Transverse colon (tissue), 4 donors: Measurements from ENCODE around the gene NCKAP5. TPM values are rescaled to one million over a fixed set of nuclear protein-coding genes. Genes with fewer than 3 reads are reported as not detected.

Source experiments
- DNase-seq: peaks from one replicate; pipeline ENCODE4 v3.0.0-alpha.2; 2019
- H3K27ac ChIP-seq, 4 donors: fragments of 200-600 bp; sonication (generic); 2 replicates each; pipeline ENCODE4 v1.5.1; 2016 to 2018; ENCODE audit warnings: inconsistent platforms in 4 of 4
- H3K27me3 ChIP-seq: fragments of 200-600 bp; sonication (generic); 2 replicates; pipeline ENCODE4 v1.5.1; 2017; ENCODE audit warnings: inconsistent platforms
- H3K36me3 ChIP-seq, 4 donors: fragments of 200-600 bp; sonication (generic); 2 replicates each; pipeline ENCODE4 v1.5.1; 2017 to 2019; ENCODE audit warnings: inconsistent platforms in 4 of 4
- H3K4me1 ChIP-seq, 4 donors: fragments of 200-600 bp; sonication (generic); 2 replicates each; pipeline ENCODE4 v1.5.1; 2017 to 2020; ENCODE audit warnings: inconsistent platforms in 4 of 4
- H3K4me3 ChIP-seq, 4 donors: fragments of 200-600 bp; sonication (generic); 1 replicate in 1 of 4; 2 replicates in 3 of 4; pipeline versions ENCODE4 v1.5.1 to v1.6.1; 2017 to 2019; ENCODE audit warnings: inconsistent platforms in 4 of 4
- H3K9me3 ChIP-seq, 2 donors: fragments of 200-600 bp; sonication (generic); 2 replicates each; pipeline ENCODE4 v1.5.1; 2017 to 2019; ENCODE audit warnings: inconsistent platforms in 2 of 2
- EP300 ChIP-seq: sonication (generic); formaldehyde crosslinking; IDR thresholded peaks from one replicate; pipeline ENCODE4 v1.6.1; 2017; ENCODE audit warnings: antibody characterized with exemption, low read depth
- POLR2A ChIP-seq: fragments of 450-650 bp; IDR thresholded peaks from one replicate; pipeline ENCODE4 v1.6.1; 2016; ENCODE audit warnings: antibody characterized with exemption, mild to moderate bottlenecking, moderate library complexity
- POLR2AphosphoS5 ChIP-seq, 3 donors: sonication (generic); formaldehyde crosslinking; IDR thresholded peaks; one replicate each; pipeline ENCODE4 v1.6.1; 2016; ENCODE audit warnings: antibody characterized with exemption in 3 of 3
- WGBS, 2 donors: methylation state at CpG; one replicate each; pipeline ENCODE4 v1.1.5; 2018; ENCODE audit warnings: low coverage in 1 of 2; 5-methylcytosine and 5-hydroxymethylcytosine counted together
- in situ Hi-C, 4 donors: fragments of 200-750 bp; cut with MboI; loops; one replicate each; pipeline versions ENCODE4 v1.15.0 to v1.15.1; 2017; ENCODE audit warnings: low sequenced_read_pairs in 3 of 4, low pct_ligation_motif_present in 1 of 4, low pct_unique_long_range_greater_than_20kb in 1 of 4
- intact Hi-C: fragments of 100-400 bp; cut with DNase I; formaldehyde crosslinking; loops from one replicate; pipeline ENCODE4 v1.15.1; 2023; ENCODE audit warnings: low total_unique reads
- total RNA-seq, 4 donors: library from RNA; depleted of rRNA; stranded (reverse); fragments of >200 nt; gene quantifications; one replicate each; pipeline ENCODE4 v1.1.0, GENCODE V29; 2016
- TF ChIP-seq, protein P1 (sequence below), 5 experiments: fragments of 200-600 bp in 3 of 5; fragments of 450-650 bp in 2 of 5; sonication (generic) in 3 of 5; IDR thresholded peaks; 1 replicate in 2 of 5; 2 replicates in 3 of 5; pipeline ENCODE4 v1.5.1; 2016 to 2017; ENCODE audit warnings: antibody characterized with exemption in 5 of 5, inconsistent platforms in 3 of 5, mild to moderate bottlenecking in 2 of 5, moderate library complexity in 1 of 5

Gene NCKAP5
- total RNA-seq, 4 donors from 2014 or later: 1.1 to 10.9 (median 5.0) TPM

DNA sequence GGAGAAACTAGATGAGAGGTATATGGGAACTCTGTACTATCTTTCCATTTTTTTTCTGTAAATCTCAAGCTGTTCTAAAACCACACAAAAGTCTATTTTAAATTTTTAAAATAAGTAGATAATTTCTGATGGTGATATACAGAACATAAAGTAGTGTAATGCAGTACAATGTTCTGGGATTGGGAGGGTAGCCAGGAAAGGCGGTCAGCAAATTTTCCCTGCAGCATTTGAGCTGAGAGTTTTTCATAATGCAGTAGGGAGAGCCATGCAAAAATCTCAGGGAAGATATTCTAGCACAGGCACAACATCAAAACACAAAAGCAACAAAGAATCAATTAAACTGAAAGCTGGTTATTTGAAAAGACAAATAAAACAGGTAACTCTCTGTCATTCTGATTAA is 141.5 kb downstream of the NCKAP5 start:
- DNase-seq: no peak
- TF ChIP-seq EP300: no peak
- TF ChIP-seq POLR2A: no peak
- no peak for TF ChIP-seq POLR2AphosphoS5 (IDR thresholded peaks at IDR 0.05)
- TF ChIP-seq, protein P1, sequence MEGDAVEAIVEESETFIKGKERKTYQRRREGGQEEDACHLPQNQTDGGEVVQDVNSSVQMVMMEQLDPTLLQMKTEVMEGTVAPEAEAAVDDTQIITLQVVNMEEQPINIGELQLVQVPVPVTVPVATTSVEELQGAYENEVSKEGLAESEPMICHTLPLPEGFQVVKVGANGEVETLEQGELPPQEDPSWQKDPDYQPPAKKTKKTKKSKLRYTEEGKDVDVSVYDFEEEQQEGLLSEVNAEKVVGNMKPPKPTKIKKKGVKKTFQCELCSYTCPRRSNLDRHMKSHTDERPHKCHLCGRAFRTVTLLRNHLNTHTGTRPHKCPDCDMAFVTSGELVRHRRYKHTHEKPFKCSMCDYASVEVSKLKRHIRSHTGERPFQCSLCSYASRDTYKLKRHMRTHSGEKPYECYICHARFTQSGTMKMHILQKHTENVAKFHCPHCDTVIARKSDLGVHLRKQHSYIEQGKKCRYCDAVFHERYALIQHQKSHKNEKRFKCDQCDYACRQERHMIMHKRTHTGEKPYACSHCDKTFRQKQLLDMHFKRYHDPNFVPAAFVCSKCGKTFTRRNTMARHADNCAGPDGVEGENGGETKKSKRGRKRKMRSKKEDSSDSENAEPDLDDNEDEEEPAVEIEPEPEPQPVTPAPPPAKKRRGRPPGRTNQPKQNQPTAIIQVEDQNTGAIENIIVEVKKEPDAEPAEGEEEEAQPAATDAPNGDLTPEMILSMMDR (IDR thresholded peaks at IDR 0.05): no peak
- Histone ChIP-seq H3K4me3 (no peak overlapping the region), H3K27me3 (no peaks in the 10 kb centered on the region), H3K27ac (no peak overlapping the region), H3K9me3 (no peaks in the 10 kb centered on the region), H3K4me1 (peaks cover 0 to 8% (median 0%) of the 10 kb centered on the region in 4 donors), H3K36me3 (no peaks in the 10 kb centered on the region)
- intact Hi-C loops: no loop called here
- 82 to 94% methylated on average over 1 of the region's 1 CpG for WGBS, 2 donors
- in situ Hi-C loops: no loop called here

DNA sequence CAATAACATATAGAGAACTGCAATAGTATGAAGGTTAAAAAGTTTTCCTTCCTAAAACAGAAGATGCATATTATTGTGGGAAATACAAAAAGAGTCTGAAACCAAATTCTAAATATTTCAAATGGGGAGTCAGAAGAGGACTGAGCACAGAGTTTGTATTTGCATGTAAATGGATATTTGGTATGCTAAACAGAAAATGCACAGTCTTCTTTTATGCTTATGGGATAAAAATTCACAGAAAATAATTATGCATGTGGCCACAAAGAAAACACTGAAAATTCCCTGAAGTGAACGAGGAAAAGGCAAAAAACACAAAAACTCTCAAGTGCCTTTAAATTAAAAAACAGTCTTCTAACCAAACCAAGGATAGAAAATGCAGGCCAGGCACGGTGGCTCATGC is 142.7 kb downstream of the NCKAP5 start:
- intact Hi-C loops (no loop called here), in situ Hi-C loops (no loop called here)
- Histone ChIP-seq H3K9me3 (no peaks in the 10 kb centered on the region), H3K27ac (no peak overlapping the region), H3K4me1 (peaks cover 0 to 17% (median 2%) of the 10 kb centered on the region in 4 donors), H3K4me3 (no peak overlapping the region), H3K36me3 (no peaks in the 10 kb centered on the region), H3K27me3 (no peaks in the 10 kb centered on the region)
- TF ChIP-seq EP300 (no peak), POLR2AphosphoS5 (IDR thresholded peaks at IDR 0.05) (no peak), POLR2A (no peak)
- TF ChIP-seq, protein P1 (IDR thresholded peaks at IDR 0.05): no peak
- no peak for DNase-seq
- 79 to 86% methylated on average over 2 of the region's 2 CpGs for WGBS, 2 donors

DNA sequence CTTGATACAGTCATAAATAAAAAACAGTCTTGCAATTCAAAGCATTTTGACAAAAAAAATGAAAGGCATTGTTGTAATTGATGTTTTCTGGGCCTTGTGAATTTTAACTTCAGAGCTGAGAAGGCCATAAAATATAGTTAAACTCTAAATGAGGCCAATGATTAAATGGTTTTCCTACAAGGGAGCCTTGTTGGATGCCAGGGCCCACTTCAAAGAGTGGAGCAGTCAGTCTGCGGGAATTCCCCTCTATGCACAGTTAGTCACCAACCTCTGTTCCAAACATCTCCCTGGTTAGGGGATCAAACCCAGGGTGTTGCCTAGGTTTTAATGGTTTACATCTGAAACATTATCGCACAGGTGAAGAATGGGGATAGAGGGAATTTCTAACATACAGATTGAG is 143.4 kb downstream of the NCKAP5 start:
- Histone ChIP-seq H3K27ac (no peak overlapping the region), H3K9me3 (no peaks in the 10 kb centered on the region), H3K4me3 (no peak overlapping the region), H3K36me3 (no peaks in the 10 kb centered on the region), H3K27me3 (no peaks in the 10 kb centered on the region), H3K4me1 (peaks cover 0 to 18% (median 3%) of the 10 kb centered on the region in 4 donors)
- no peak for TF ChIP-seq POLR2A
- TF ChIP-seq EP300: no peak
- TF ChIP-seq, protein P1 (IDR thresholded peaks at IDR 0.05): no peak
- no peak for TF ChIP-seq POLR2AphosphoS5 (IDR thresholded peaks at IDR 0.05)
- WGBS, 2 donors: 54 to 76% methylated on average over 2 of the region's 2 CpGs
- intact Hi-C loops (no loop called here), in situ Hi-C loops (no loop called here)
- no peak for DNase-seq

DNA sequence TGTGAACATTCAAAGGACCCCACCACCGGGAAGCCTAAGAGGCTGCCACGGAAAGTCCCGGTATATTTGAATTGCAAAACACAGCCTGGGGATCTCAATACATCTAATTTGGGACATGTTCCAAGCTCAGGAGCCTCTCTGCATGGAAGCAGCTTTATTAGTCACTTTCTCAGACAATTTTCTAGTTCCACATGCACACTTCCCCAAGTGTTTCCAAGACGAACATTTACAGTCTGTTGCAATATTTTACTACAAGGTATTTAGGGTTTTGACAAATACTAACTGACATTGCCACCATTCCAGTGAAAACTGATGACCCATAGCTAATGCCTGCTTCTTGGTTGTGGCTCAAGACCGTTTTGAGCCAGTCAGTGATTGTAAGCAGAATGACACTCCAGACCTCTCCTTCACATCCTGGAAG is 145.3 kb downstream of the NCKAP5 start:
- no peaks in the 10 kb centered on the region for H3K27me3 ChIP-seq
- TF ChIP-seq POLR2AphosphoS5 (IDR thresholded peaks at IDR 0.05) (no peak), EP300 (no peak), POLR2A (no peak)
- TF ChIP-seq, protein P1 (IDR thresholded peaks at IDR 0.05): no peak
- intact Hi-C loops (no loop called here), in situ Hi-C loops (no loop called here)
- no peaks in the 10 kb centered on the region for H3K36me3 ChIP-seq
- H3K4me3 ChIP-seq: no peak overlapping the region
- no peak overlapping the region for H3K27ac ChIP-seq
- H3K4me1 ChIP-seq: peaks cover 0 to 18% (median 3%) of the 10 kb centered on the region in 4 donors
- DNase-seq: no peak
- WGBS, 2 donors: 38 to 57% methylated on average over 2 to 5 of the region's 5 CpGs
- H3K9me3 ChIP-seq: no peaks in the 10 kb centered on the region
